Fibroblast of upper back skin (primary cell): Measurements from ENCODE around the gene DIDO1.
A peak's percentile ranks its signal among the peaks of the same experiment; 100 is the strongest.
"Not testable (repeated sequence)": the region's sequence is repeated elsewhere in the genome, so short reads cannot be mapped to it uniquely, and the experiment has no call there.

Experiments used
- DNase-seq: peaks from one replicate; pipeline ENCODE4 v3.0.0-alpha.2; 2013

DIDO1 gene

DNA sequence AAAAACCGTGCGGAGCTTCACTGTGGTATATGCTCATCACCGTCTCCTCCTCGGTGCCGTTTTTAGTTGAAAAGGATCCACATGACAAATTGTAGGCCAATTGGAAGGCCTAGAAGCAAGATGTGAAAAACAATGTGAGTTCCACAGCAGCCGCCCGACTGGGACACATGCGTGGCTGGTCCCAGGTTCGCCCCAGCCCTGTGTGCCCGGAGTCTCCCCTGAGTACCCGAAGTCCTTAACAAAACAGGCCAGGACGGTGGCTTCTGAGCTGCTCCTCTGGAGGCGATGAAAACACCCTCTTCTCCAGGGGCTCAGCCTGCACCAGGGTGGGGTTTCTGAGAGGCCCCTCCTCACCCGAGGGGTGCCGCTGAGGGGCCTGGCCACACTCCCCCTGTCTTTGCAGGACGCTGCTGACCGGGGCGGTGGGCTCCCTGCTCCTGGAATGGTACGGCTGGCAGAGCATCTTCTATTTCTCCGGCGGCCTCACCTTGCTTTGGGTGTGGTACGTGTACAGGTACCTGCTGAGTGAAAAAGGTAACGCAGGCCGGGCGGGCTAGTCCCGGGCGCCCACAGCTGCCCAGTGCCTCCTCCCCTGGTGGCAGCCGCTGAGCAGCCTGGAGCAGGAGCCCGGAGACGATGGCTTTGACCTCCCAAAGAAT lies 36.0 kb upstream of the DIDO1 start:
- no peak for DNase-seq

DNA sequence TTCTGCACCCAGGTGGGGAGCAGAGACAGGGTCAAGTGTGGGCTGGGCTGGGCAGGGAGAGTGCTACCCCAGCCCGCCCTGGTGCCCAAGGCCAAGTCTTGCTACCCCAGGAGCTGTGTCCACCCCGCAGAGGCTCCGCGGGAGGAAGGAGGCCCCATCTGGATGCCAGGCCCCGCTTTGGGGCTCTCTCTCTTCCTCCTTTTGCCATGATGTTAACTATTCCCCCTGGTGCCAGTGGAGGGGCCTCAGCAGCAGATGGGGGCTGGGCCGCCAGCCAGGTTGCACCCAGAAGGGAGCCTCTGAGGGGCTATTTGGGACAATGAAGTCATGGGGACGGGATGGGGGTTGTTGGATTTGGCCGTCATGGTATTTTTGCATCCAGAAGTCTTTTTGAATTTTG lies 35.5 kb upstream of the DIDO1 start:
- DNase-seq = no peak

DNA sequence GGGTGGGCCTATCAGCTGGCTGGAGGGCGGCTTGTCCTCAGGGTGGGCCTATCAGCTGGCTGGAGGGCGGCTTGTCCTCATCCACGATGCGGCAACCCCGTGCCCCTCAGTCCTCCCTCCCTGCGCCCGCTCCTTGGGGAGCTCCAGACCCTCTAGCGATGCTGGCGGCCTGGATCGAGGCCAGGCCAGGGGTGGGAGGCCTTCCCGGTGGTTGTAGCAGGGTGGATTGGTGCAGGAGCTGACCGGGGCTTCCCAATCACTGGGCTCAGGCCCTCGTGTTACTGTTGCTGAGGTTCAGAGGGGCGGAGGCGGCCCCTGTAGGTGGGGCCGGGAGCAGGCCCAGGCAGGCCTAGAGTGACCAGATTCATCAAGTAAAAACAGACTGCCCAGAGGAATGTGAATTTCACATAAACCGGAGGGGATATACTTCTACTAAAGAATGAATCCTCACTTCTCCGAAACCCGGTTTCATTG lies 35.0 kb upstream of the DIDO1 start:
- DNase-seq = no peak

DNA sequence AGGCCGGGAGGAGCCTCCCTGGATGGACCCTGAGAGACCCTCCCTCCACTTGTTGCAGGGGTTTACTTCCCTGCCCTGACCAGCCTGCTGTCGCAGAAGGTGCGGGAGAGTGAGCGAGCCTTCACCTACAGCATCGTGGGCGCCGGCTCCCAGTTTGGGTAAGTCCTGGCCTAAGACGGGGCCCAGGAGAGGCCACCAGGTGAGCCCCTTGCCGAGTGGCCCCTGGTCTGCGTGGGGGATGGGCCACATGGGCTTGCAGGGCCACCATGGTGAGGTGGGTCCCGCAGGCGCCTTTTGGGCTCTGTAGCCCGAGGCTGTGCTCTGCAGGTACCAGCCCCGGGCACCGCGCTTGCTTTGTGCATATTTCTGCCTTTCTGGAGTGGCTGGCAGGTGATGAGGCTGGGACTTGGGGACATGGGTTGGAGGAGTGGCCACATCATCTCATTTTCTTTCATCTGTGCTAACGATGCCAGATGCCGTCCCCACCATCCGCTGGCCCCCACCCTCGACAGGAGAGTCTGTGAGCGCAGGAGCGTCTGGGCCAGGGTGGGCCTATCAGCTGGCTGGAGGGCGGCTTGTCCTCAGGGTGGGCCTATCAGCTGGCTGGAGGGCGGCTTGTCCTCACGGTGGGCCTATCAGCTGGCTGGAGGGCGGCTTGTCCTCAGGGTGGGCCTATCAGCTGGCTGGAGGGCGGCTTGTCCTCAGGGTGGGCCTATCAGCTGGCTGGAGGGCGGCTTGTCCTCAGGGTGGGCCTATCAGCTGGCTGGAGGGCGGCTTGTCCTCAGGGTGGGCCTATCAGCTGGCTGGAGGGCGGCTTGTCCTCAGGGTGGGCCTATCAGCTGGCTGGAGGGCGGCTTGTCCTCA lies 34.4 kb upstream of the DIDO1 start:
- DNase-seq = not testable (repeated sequence)

DNA sequence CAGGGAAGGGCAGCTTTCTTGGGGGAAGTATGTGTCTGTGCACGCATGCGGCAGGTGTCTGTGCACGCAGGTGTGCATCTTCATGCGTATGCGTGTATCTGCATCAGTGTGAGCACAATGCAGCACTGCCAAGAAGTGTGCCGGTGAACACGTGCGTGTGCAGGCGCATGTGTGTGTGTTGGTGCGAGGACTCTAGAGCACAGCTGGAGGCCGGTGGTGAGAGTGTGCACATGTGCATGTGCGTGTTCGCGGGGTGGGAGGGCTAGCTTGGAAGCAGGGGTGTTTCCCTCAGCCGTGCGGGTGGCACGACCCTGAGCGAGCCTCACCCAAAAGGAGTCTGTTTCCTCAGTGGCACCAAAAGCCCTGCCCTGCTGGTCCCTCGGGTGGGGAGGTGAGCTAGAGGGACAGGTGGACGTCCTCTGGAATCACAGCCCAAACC lies 33.7 kb upstream of the DIDO1 start:
- DNase-seq = no peak

DNA sequence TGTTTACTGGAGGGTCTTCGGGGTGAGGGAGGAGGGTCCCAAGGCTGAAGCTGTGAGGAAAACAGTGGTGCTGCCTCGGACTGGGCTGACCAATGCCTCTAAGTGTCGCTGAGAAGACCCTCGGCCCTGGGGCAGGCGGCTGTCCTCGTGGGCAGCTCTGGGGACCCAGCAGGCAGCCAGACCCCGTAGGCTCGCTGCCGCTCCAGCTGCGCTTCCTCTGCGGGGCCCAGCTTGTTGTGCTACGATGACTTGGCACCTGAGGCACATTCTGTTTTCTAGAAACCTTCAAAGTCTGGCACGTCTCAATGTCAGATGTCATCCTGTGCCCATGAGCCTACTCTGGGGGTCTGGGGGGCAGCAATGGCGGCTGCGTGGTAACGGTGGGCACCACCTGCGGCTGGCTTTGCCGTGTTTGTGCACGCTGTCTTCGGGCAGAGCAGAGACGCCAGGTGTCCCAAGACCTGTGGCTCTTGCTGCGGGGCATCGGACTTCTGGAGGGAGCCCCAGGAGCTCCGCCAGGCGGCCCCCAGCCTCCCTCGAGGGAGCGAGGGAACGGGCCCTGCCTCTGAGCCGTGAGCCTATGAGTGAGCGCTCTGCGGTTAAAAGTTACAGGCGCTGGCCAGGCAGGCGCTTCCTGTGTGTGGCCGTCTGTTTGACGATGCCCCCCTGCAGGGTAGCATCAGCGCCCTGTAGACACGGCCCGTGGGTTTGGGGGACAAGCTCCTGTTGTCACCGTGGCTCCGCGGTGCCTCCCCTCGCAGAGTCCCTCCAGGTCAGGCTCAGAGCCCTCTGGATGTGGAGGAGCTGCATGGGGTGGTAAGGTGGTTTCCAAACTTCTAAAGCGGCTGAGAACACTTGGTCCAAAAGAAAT lies 33.0 kb upstream of the DIDO1 start:
- DNase-seq = no peak

DNA sequence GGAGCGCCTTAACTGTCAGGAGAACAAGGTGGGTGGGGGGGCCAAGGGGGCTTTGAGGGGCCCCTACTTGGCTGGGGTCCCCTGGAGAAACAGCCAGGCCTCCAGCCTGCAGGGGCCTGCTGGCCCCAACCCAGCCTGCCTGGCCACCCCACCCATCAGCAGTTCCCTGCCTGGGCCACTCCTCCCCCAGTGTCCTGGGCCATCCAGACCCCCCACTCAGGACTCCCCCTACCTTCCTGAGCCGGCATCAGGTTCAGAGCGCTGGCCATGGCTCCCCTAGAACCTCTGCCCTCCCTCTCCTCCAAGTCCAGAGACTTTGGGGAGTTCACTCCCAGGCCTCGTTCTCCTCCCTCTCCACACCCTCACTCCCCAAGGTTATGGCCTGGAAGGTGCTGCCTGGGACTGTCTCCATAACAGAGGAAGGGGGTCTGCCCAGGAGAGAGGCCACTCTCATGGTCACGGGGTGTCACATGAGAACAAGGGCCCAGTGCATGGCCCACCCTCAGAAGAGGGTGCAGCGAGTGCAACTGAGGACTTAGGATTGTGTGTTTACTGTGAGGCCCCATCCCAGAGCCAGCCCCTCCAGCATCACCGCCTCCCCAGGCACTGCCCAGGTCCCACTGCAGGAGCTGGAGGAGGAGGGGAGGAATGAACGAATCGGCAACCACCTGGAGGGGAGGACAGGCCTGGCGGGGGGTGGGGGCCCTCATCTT lies 32.2 kb upstream of the DIDO1 start:
- DNase-seq = no peak

DNA sequence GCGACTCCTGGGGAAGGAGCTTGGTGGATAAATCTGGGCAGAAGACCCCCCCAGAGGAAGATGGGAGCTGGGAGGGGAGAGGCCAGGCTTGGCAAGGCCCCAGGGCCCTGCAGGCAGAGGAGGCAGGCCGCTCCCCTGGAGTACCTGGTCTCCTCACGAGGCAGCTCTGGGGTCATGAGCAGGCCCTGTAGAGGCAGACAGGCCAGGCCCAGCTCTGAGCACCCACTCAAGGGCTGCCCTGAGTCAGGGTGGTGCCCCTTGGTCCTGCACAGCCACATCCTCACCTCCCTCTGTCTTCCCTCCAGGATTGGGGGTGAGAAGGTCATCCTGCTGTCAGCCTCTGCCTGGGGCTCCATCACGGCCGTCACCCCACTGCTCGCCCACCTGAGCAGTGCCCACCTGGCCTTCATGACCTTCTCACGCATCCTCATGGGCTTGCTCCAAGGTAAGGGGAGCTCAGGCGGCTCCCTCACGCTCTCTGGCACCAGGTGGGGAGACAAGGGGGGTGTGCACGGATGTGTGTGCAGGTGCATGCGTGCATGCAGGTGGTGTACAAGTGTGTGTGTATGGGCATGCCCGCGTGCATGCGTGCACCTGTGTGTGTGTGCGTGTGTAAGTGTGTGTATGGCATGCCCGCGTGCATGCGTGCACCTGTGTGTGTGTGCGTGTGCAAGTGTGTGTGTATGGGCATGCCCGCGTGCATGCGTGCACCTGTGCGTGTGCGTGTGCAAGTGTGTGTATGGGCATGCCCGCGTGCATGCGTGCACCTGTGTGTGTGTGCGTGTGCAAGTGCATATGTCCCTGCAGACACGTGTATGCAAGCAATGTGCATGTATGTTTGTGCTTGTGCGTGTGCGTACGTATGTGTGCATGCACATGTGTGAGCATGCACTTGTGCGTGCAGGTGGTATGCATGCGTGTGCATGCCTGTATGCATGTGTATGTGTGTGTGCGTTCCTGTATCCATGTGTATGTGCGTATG lies 31.1 kb upstream of the DIDO1 start:
- no peak for DNase-seq

DNA sequence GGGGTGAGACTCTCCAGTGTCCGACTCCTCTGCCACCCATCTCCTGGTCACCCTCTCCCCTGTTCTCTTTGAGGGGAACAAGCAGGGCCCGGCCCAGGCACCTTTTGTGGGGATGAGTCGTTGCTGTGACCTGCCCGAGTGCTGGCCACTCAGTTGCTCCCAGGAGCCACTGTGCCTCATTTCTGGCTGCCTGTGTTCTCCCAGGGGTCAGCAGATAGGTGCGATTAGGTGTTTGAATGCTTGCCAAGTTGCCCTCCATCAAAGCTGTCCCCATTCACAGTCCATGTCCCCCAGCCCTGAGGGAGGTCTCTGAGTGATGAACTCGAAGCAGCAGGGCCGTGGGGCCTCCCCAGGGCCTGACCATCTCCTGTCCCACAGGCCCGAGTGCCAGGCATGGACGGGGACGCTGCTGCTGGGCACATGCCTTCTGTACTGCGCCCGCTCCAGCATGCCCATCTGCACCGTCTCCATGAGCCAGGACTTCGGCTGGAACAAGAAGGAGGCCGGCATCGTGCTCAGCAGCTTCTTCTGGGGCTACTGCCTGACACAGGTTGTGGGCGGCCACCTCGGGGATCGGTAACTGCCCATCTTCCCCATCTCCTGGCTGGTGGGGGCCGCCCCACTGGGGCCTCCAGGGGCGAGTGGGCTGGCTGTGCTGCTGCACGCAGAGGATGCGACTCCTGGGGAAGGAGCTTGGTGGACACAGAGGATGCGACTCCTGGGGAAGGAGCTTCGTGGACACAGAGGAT lies 30.3 kb upstream of the DIDO1 start:
- no peak for DNase-seq

DNA sequence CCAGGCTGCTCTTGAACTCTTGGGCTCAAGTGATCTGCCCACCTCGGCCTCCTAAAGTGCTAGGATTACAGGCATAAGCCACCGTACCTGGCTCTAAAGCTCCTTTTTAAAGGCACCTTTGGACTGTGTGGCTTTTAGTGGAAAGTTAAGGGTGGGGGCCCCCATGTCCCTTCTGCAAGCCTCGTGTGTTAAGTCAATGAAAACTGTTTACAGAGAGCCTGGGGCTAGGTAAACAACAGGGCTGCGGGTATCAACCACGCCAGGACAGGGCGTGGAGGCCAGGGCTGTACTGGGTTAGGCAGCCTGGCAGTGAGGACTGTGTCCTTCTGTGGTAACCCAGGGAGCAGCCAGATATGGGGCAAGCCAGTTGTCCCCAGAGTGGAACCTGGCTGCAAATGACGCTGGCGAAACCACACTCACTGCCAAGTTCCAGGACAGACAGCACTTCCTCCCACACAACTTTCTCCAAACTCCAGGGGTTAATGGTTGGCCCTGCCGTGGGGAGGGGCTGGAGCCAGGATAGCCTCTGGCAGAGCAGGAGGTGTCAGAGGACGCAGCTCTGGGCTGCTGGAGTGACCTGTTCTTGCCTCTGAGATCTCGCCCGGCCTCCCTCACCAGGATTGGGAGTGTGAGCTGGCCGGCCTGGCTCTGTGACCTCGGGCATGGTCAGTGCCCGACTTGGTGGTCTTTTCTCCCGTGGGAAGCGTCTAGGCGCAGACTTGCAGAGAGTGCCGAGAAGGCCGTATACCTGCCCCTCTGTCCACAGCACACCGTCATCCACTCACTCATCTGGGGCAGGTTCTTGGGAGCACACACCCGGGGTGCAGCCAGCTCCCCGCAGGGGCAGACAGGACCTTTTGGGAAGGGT lies 29.4 kb upstream of the DIDO1 start:
- no peak for DNase-seq

DNA sequence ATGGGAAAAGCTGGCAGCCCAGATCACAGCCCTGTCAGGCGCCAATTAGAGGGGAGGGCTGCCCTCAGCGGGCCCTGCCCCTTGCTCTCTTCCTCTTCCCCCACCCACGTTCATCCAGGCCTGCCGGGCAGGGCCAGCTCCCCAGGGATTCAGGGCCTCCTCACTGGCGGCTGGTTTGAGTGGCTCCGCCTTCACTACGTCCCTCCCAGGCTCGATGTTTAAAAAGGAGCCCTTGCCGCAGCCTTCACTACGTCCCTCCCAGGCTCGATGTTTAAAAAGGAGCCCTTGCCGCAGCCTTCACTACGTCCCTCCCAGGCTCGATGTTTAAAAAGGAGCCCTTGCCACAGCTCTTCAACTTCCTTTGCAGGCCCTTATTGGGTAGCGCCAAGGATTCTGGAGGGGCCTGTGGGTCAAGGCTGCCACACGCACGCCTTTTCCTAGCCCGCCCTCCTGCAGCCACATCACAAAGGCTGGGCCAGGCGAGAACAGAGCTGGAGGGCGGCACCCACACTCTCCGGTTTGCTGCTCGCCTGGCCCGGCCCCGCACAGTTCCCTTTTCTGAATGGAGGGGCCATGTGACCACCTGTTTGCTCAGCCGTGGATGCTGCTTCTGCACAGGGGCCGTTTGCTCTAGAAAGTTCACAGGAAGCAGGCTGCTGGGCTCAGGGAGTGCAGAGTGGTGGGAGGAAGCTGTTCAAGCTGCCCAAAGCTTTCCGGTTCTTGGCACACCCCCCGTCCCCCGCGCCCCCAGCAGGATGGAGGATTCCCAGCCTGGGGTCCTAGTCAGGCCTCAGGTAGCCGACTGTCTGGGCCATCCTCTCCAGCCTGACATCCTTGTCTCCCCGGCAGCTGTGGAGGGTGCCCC lies 27.8 kb upstream of the DIDO1 start:
- DNase-seq = peak; percentile 51

DNA sequence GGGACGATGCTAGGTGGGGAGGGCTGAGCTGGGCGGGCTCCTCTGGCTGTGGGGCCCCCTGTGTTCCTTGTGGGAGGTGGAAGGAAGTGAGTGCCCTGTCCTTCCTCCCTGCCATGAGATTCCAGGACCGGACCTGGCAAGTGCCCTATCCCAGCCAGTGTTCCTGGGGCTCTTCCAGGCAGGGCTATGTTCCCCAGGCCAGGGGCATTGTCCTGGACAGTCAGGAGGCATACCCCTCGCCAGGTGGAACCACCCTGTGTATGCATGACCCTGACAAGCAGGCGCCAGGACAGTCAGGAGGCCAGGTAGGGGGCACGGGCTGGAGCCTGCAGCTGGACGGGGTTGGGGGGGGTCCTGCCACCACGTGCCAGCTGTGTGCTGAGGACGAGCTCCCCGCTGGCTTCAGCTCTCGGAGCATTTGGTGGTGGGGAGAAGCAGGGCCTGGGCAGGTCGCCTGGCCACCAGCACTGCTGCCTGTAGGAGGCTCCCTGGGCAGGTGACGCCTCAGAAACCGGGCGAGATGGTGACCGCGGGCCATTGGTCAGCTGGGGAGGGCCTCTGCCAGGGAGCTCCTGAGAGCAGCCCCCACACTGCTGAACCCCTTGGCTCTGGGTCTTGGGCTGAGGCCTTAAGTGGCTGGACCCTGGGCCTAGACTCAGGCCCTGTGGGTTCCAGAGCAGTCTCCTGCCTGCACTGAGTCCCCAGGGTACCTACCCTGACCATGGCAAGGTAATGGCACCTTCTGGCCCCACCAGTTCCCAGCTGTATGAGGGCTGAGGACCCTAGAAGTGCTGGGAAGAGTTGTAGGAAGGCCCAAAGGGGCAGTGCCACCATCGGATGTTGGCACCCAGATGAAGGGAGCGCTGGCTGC lies 26.9 kb upstream of the DIDO1 start:
- DNase-seq = no peak

DNA sequence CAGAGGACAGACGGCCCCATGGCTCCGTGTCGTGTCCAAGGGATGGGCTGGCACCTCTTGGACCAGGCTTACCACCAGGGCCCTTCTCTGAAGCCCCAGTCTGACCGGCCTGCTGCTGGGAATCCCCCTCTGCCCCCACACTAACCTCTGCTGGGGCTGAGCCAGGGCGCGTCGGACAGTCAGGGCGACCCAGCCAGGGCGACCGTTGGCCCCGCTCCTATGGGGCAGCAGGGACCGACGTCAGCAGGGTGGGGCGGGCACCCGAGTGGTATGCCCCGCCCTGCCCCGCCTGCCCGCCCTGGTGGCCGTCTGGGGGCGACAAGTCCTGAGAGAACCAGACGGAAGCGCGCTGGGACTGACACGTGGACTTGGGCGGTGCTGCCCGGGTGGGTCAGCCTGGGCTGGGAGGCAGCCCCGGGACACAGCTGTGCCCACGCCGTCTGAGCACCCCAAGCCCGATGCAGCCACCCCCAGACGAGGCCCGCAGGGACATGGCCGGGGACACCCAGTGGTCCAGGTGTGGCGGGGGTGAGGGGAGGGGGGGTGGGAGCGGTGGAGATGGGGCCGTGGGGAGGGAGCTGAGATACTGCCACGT lies 26.2 kb upstream of the DIDO1 start, which contains the start of gene SLC17A9:
SLC17A9 (plus strand) TSS at position 337 of the 595 bp plus-strand sequence; CDS start at position 459, 122 bp downstream.
- peak; percentile 26 for DNase-seq

DNA sequence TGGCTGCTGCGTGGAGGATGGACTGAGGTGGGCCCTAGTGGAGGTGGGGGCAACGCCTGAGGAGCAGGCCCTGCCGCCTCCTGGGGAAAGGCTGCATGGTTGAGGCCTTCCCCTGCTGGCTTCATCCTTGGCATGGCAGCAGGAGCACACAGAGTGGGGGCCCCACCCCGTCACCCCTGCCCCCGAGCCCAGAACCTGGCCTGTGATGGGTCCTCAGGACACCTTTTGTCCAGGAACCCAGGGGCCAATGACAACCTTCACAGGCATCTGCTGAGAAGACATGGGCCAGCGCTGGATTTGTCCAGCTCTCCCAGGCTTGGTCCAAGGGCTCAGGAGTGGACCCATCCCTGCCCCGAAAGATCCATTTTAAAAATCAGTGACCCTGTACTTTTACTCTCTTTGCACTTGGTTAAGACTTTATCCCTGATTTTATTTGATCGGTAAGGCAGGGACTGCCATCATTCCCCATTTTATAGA lies 25.6 kb upstream of the DIDO1 start:
- DNase-seq = no peak

DNA sequence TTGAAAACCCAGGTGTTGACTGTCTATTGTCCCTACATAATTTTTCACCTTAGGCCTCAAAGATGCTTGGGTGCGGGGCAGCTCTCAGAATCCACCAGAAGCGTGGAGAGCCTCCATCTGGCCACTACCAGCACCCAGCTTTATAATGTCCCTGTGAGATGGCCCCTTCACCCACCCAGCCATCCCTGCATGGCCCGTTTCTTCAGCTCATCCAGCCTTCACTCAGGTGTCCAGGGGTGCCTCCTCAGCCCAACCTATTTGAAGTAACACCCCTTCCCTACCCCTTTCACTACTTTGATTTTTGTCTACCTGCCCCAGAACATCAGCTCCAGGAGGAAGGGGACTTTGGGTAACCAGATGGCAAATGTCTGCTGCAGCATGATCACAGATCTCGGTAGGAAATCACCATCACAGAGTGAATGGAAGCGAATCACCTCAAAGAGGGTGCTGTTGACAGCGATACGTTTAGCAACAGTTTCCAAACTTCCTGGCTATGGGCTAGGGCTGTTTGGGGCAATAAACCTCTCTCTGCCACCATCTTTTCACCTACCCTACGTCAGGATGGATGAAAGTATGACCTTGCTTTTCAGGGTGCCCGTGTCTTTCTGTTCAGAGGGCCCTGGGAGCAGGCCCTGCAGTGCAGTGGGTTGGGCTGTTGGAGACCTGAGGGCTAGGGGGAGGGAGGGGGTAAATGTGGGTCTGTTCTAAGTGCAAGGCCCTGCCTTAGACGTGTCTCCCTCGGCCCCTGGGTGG lies 25.0 kb upstream of the DIDO1 start:
- DNase-seq = no peak

DNA sequence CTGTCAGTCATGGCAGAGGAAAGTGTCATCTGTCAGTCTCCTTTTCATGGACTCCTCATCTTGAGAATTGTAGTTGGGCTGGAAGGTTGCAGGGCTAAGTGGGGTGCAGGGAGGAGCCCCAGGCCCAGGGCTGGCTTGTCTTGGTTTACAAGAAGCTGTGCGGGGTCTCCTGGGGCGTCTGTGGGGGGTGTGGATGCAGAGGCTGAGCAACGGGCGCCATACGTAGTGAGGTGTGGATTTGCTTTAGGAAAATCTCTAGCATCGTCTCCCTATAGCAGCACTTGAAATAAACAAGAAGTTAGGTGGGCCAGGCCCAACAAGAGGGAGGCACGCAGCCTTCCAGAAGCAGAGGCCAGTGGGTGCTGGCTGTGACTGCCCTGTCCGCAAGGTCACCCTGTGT lies 24.4 kb upstream of the DIDO1 start:
- DNase-seq = no peak
